Daoy (cell line): ENCODE results near the gene CCDC51. TPM values are rescaled to one million over a fixed set of nuclear protein-coding genes. Genes with fewer than 3 reads are reported as not detected.

Source experiments
- DNase-seq: peaks from one replicate; pipeline ENCODE4 v3.0.0-alpha.2; 2015; ENCODE audit warnings: low read depth
- total RNA-seq: library from RNA; depleted of rRNA; stranded (reverse); fragments of >200 nt; shearing (Covaris generic); gene quantifications from 2 replicates; pipeline ENCODE4 v1.2.3, GENCODE V29; 2014

Gene CCDC51
- total RNA-seq, 1 experiment from 2014 or later, result 32.8 TPM

- DNase-seq, result peak; percentile 0
Measured at GRCh38 chr3:48406443-48407431, 33.2 kb downstream of the CCDC51 start.

- DNase-seq, result no peak
Measured at GRCh38 chr3:48405971-48406370, 33.9 kb downstream of the CCDC51 start.

- DNase-seq, result peak; percentile 1
Measured at GRCh38 chr3:48405343-48405881, 34.5 kb downstream of the CCDC51 start.

- DNase-seq, result peak; percentile 0
Measured at GRCh38 chr3:48404440-48405342, 35.2 kb downstream of the CCDC51 start.

GRCh38 chr3:48403533-48404439 is 36.1 kb downstream of the CCDC51 start:
- DNase-seq, result peak; percentile 0

- peak; percentile 0 for DNase-seq
Measured at GRCh38 chr3:48402907-48403306, 37.0 kb downstream of the CCDC51 start.

GRCh38 chr3:48402281-48402732 is 37.6 kb downstream of the CCDC51 start:
- DNase-seq, result peak; percentile 82

- DNase-seq, result peak; percentile 0
Measured at GRCh38 chr3:48401434-48401901, 38.5 kb downstream of the CCDC51 start.

GRCh38 chr3:48400824-48401433 is 39.0 kb downstream of the CCDC51 start:
- peak; percentile 62 for DNase-seq

GRCh38 chr3:48399387-48400172 is 40.3 kb downstream of the CCDC51 start:
- peak; percentile 1 for DNase-seq

- DNase-seq, result no peak
Measured at GRCh38 chr3:48398701-48399386, 41.1 kb downstream of the CCDC51 start.

- DNase-seq, result no peak
Measured at GRCh38 chr3:48397767-48398681, 41.9 kb downstream of the CCDC51 start.

- no peak for DNase-seq
Measured at GRCh38 chr3:48395714-48396113, 44.2 kb downstream of the CCDC51 start.

- no peak for DNase-seq
Measured at GRCh38 chr3:48394391-48394790, 45.5 kb downstream of the CCDC51 start.

GRCh38 chr3:48388966-48389365 is 51.0 kb downstream of the CCDC51 start:
- no peak for DNase-seq

GRCh38 chr3:48387634-48388033 is 52.3 kb downstream of the CCDC51 start:
- no peak for DNase-seq
